MM.1S (cell line): ENCODE measurements around the gene CNTN5.

Experiments used
- DNase-seq: peaks from one replicate; pipeline ENCODE4 v3.0.0-alpha.2; 2015
- H2AFZ ChIP-seq: fragments of 300-600 bp; sonication (generic); 2 replicates; pipeline ENCODE4 v1.6.0; 2016; ENCODE audit warnings: antibody characterized with exemption, low read length
- H3F3A ChIP-seq: fragments of 300-600 bp; sonication (generic); 2 replicates; pipeline ENCODE4 v1.6.1; 2016; ENCODE audit warnings: mild to moderate bottlenecking, antibody characterized with exemption, low read length, moderate library complexity, mixed read lengths; ENCODE audit not compliant: insufficient read depth
- H3K27ac ChIP-seq: fragments of 300-600 bp; sonication (generic); 2 replicates; pipeline ENCODE4 v1.5.1; 2016; ENCODE audit warnings: mild to moderate bottlenecking, low read length
- H3K27me3 ChIP-seq: fragments of 300-600 bp; sonication (generic); replicated peaks from 2 replicates; pipeline ENCODE4 v1.6.0; 2016; ENCODE audit warnings: low read length; ENCODE audit not compliant: insufficient read depth
- H3K36me3 ChIP-seq: fragments of 300-600 bp; sonication (generic); replicated peaks from 2 replicates; pipeline ENCODE4 v1.6.1; 2016; ENCODE audit warnings: mild to moderate bottlenecking, low read length, mixed read lengths; ENCODE audit not compliant: insufficient read depth
- H3K4me1 ChIP-seq: fragments of 300-600 bp; sonication (generic); 2 replicates; pipeline ENCODE4 v1.6.1; 2016; ENCODE audit warnings: low read length, mixed read lengths
- H3K4me2 ChIP-seq: fragments of 300-600 bp; sonication (generic); 2 replicates; pipeline ENCODE4 v1.6.0; 2016; ENCODE audit warnings: low read depth, low read length
- H3K4me3 ChIP-seq: fragments of 300-600 bp; sonication (generic); 2 replicates; pipeline ENCODE4 v1.5.1; 2016; ENCODE audit warnings: low read length, mixed read lengths
- H3K79me2 ChIP-seq: fragments of 300-600 bp; sonication (generic); 2 replicates; pipeline ENCODE4 v1.6.1; 2016; ENCODE audit warnings: mixed run types, low read length, mixed read lengths
- H3K9ac ChIP-seq: fragments of 300-600 bp; sonication (generic); 2 replicates; pipeline ENCODE4 v1.6.1; 2016; ENCODE audit warnings: low read length, mixed read lengths
- H3K9me2 ChIP-seq: fragments of 300-600 bp; sonication (generic); replicated peaks from 2 replicates; pipeline ENCODE4 v1.6.1; 2016; ENCODE audit warnings: mild to moderate bottlenecking, low read length, mixed read lengths; ENCODE audit not compliant: insufficient read depth
- H3K9me3 ChIP-seq: fragments of 300-600 bp; sonication (generic); replicated peaks from 2 replicates; pipeline ENCODE4 v1.6.1; 2016; ENCODE audit warnings: mild to moderate bottlenecking, low read length, mixed read lengths; ENCODE audit not compliant: insufficient read depth
- H4K20me1 ChIP-seq: fragments of 300-600 bp; sonication (generic); 2 replicates; pipeline ENCODE4 v1.6.1; 2016; ENCODE audit warnings: mild to moderate bottlenecking, low read length, moderate library complexity, mixed read lengths; ENCODE audit not compliant: insufficient read depth
- EZH2 ChIP-seq: fragments of 300-600 bp; sonication (generic); optimal IDR thresholded peaks from 2 replicates; pipeline ENCODE3; 2017; ENCODE audit warnings: low read depth, mild to moderate bottlenecking, antibody characterized with exemption, low read length, mixed read lengths
- EZH2phosphoT487 ChIP-seq: fragments of 300-600 bp; sonication (generic); IDR thresholded peaks from 2 replicates; pipeline ENCODE4 v1.6.1; 2018; ENCODE audit warnings: antibody characterized with exemption, low read length
- TF ChIP-seq, protein P1 (sequence below): fragments of 300-600 bp; sonication (generic); IDR thresholded peaks from 2 replicates; pipeline ENCODE4 v1.5.1; 2016; ENCODE audit warnings: antibody characterized with exemption, low read length, mixed read lengths

The CNTN5 gene

DNA sequence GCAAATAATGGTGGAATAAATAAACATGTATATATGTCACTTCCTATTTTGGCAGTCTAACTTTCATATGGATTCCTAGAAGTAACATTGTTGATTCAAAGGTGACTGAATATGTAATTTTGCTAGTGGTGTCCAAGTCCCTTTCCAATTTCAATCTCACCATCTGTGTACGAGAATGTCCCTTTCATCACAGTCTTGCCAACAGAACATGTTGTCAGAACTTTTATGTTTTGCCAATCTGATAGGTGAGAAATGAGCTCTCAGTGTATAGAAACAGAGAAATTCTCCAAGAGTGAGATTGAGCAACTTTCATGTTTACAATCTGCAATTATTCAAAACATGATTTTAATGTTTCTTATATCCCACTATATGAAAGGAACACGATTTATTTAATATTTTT is 167.5 kb downstream of the CNTN5 start:
- Histone ChIP-seq H3F3A (no peaks in the 10 kb centered on the region), H3K4me1 (no peaks in the 10 kb centered on the region), H3K4me3 (no peak overlapping the region), H3K36me3 (no peaks in the 10 kb centered on the region), H3K27me3 (no peaks in the 10 kb centered on the region), H3K9me2 (no peaks in the 10 kb centered on the region), H3K27ac (no peak overlapping the region), H3K9ac (no peak overlapping the region), H3K9me3 (no peaks in the 10 kb centered on the region), H4K20me1 (no peaks in the 10 kb centered on the region), H3K4me2 (no peak overlapping the region), H3K79me2 (no peaks in the 10 kb centered on the region), H2AFZ (no peak overlapping the region)
- TF ChIP-seq EZH2phosphoT487 (no peak), EZH2 (no peak)
- TF ChIP-seq, protein P1, sequence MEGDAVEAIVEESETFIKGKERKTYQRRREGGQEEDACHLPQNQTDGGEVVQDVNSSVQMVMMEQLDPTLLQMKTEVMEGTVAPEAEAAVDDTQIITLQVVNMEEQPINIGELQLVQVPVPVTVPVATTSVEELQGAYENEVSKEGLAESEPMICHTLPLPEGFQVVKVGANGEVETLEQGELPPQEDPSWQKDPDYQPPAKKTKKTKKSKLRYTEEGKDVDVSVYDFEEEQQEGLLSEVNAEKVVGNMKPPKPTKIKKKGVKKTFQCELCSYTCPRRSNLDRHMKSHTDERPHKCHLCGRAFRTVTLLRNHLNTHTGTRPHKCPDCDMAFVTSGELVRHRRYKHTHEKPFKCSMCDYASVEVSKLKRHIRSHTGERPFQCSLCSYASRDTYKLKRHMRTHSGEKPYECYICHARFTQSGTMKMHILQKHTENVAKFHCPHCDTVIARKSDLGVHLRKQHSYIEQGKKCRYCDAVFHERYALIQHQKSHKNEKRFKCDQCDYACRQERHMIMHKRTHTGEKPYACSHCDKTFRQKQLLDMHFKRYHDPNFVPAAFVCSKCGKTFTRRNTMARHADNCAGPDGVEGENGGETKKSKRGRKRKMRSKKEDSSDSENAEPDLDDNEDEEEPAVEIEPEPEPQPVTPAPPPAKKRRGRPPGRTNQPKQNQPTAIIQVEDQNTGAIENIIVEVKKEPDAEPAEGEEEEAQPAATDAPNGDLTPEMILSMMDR = no peak
- no peak for DNase-seq

DNA sequence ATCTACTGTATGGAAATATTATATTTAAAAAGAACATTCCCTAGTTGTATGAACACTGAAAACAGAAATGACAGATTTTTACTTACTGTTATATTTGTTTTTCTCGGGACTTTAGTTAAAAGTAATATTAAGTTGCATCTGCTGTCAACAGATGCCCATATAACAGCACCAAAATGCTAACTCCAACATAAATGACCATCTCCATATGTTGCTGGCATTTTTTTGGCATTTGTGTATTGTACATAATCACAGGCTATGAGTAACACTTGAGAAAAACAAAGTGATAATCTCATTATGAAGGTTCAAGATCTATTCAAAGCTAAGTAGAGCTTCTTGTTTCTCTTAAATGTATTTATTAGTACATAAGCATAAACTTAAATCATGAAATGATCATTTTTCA is 172.0 kb downstream of the CNTN5 start:
- Histone ChIP-seq H3K4me2 (no peak overlapping the region), H3K36me3 (no peaks in the 10 kb centered on the region), H2AFZ (no peak overlapping the region), H3K4me3 (no peak overlapping the region), H3K9ac (no peak overlapping the region), H3K27me3 (no peaks in the 10 kb centered on the region), H3K9me2 (no peaks in the 10 kb centered on the region), H3K9me3 (no peaks in the 10 kb centered on the region), H3K27ac (no peak overlapping the region), H3K4me1 (no peaks in the 10 kb centered on the region), H3K79me2 (no peaks in the 10 kb centered on the region), H3F3A (no peaks in the 10 kb centered on the region), H4K20me1 (no peaks in the 10 kb centered on the region)
- TF ChIP-seq EZH2 (no peak), EZH2phosphoT487 (no peak)
- no peak for DNase-seq

DNA sequence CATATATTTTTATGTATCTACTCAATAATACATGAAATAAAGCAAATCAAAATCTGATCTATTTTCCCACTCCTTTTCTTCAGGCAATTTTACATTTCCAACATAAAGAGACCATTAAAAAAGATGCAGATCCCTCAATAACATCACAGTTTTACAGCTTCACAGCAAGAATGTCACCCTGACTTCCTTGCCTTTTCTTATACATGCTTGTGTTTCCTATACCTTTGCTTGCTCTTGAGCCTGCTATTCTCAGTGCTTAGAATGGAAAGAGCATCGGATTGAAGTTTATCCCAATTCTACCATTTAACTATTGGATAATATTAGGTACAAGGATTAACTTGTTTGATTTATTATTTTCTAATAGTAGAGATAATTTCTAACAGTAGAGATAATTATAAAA is 176.7 kb downstream of the CNTN5 start:
- Histone ChIP-seq H3K79me2 (no peaks in the 10 kb centered on the region), H3K36me3 (no peaks in the 10 kb centered on the region), H3F3A (no peaks in the 10 kb centered on the region), H3K4me1 (no peaks in the 10 kb centered on the region), H2AFZ (no peak overlapping the region), H3K27ac (no peak overlapping the region), H3K4me3 (no peak overlapping the region), H3K9ac (no peak overlapping the region), H3K9me2 (no peaks in the 10 kb centered on the region), H3K9me3 (no peaks in the 10 kb centered on the region), H3K4me2 (no peak overlapping the region), H4K20me1 (no peaks in the 10 kb centered on the region), H3K27me3 (no peaks in the 10 kb centered on the region)
- no peak for DNase-seq
- TF ChIP-seq, protein P1 = no peak
- TF ChIP-seq EZH2 (no peak), EZH2phosphoT487 (no peak)

DNA sequence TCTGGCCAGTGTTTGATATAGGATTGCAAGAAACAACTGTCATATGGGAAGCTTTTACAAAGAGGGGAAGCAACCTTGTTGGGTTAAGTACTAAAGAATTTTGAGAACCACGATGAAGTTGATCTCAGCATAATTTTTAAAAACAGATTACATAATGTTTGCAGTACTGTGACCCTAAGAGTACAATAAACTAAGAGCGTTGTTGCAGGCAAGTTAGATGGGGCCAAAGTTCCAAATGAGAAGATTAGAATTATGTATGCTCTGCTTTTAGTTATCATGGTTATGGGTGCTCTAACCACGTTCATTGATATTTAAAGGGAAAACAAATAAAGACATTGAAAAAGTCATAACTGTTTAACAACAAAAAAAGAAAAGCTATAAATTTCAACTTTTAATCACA is 177.5 kb downstream of the CNTN5 start:
- H3K27me3 ChIP-seq = no peaks in the 10 kb centered on the region
- no peaks in the 10 kb centered on the region for H3K4me1 ChIP-seq
- H4K20me1 ChIP-seq = no peaks in the 10 kb centered on the region
- TF ChIP-seq, protein P1 = no peak
- TF ChIP-seq EZH2phosphoT487 = no peak
- TF ChIP-seq EZH2 = no peak
- H2AFZ ChIP-seq = no peak overlapping the region
- no peak overlapping the region for H3K27ac ChIP-seq
- H3K9me3 ChIP-seq = no peaks in the 10 kb centered on the region
- no peak overlapping the region for H3K4me2 ChIP-seq
- no peak overlapping the region for H3K4me3 ChIP-seq
- no peaks in the 10 kb centered on the region for H3K9me2 ChIP-seq
- DNase-seq = no peak
- no peaks in the 10 kb centered on the region for H3F3A ChIP-seq
- no peaks in the 10 kb centered on the region for H3K79me2 ChIP-seq
- H3K9ac ChIP-seq = no peak overlapping the region
- H3K36me3 ChIP-seq = no peaks in the 10 kb centered on the region
